Testis (tissue), 5 donors: ENCODE data around the gene RASL11A. TPM values are rescaled to one million over a fixed set of nuclear protein-coding genes. Genes with fewer than 3 reads are reported as not detected.
"Not testable (repeated sequence)": the region's sequence is repeated elsewhere in the genome, so short reads cannot be mapped to it uniquely, and the experiment has no call there.

Experiments used
- DNase-seq: peaks from one replicate; pipeline ENCODE4 v3.0.0-alpha.2; 2019
- H3K27ac ChIP-seq, 2 donors: fragments of 200-600 bp; sonication (generic); one replicate each; pipeline ENCODE4 v1.5.1; 2019
- H3K27me3 ChIP-seq: fragments of 200-600 bp; sonication (generic); one replicate; pipeline ENCODE4 v1.5.1; 2019
- H3K36me3 ChIP-seq: fragments of 200-600 bp; sonication (generic); one replicate; pipeline ENCODE4 v1.5.1; 2017; ENCODE audit warnings: low read depth; ENCODE audit errors: missing control alignments
- H3K4me1 ChIP-seq: fragments of 200-600 bp; sonication (generic); one replicate; pipeline ENCODE4 v1.5.1; 2019
- H3K4me3 ChIP-seq, 2 donors: fragments of 200-600 bp; sonication (generic); one replicate each; pipeline ENCODE4 v1.5.1; 2017 to 2019
- H3K9me3 ChIP-seq: fragments of 200-600 bp; sonication (generic); one replicate; pipeline ENCODE4 v1.5.1; 2017
- CTCF ChIP-seq, 3 experiments: fragments of 450-650 bp in 2 of 3; fragments of 200-600 bp in 1 of 3; sonication (generic) in 1 of 3; IDR thresholded peaks; one replicate each; pipeline ENCODE4 v1.5.1; 2016 to 2019; ENCODE audit warnings: antibody characterized with exemption in 3 of 3, mild to moderate bottlenecking in 2 of 3, moderate library complexity in 1 of 3
- POLR2A ChIP-seq: fragments of 450-650 bp; IDR thresholded peaks from one replicate; pipeline ENCODE4 v1.6.1; 2017; ENCODE audit warnings: antibody characterized with exemption, mild to moderate bottlenecking, moderate library complexity
- WGBS, 2 donors: methylation state at CpG; one replicate each; pipeline ENCODE4 v1.1.5; 2018; 5-methylcytosine and 5-hydroxymethylcytosine counted together
- intact Hi-C: fragments of 100-400 bp; cut with DNase I; formaldehyde crosslinking; loops from one replicate; pipeline ENCODE4 v1.15.1; 2023; ENCODE audit warnings: low total_unique reads
- long read RNA-seq, 2 donors: transcript quantifications; one replicate each; lab custom pipeline, GENCODE V29; 2026
- polyA plus RNA-seq: library from polyadenylated mRNA; stranded (reverse); fragments of 350-450 nt; fragmentation: Illumina TruSeq; extraction: RNeasy Lipid Tissue Mini Kit (QIAGEN cat#74804); gene quantifications from one replicate; pipeline ENCODE4 v1.2.3, GENCODE V29; 2014; ENCODE audit warnings: low read depth, low replicate concordance; ENCODE audit not compliant: insufficient read depth
- total RNA-seq, 2 donors: library from RNA; depleted of rRNA; stranded (reverse); fragments of >200 nt; gene quantifications; one replicate each; pipeline ENCODE4 v1.2.3, GENCODE V29; 2016

RASL11A gene
- total RNA-seq (1 to 10 TPM; 8.2 to 10.0 TPM), polyA plus RNA-seq (11.8 TPM)
- long read RNA-seq, donor 1, partial matches to known transcripts: 0 of 3 reads
- long read RNA-seq, donor 1, other reads (novel, unspliced or antisense): 0 of 3 reads
- long read RNA-seq, donor 2, partial matches to known transcripts: 0 of 2 reads
- long read RNA-seq, donor 2, other reads (novel, unspliced or antisense): 0 of 2 reads

- peak within 1 kb of the TSS; percentile 55 to 91 for H3K27ac ChIP-seq
These were observed at the start of gene RASL11A for GRCh38 chr13:27270594-27271520. TSS of gene RASL11A (plus strand) at chr13:27270830. CDS start at chr13:27270945, 115 bp downstream.

GRCh38 chr13:27222100-27222499 is 48.5 kb upstream of the RASL11A start:
- DNase-seq, H3K36me3 ChIP-seq, H3K4me1 ChIP-seq, H3K4me3 ChIP-seq, H3K27me3 ChIP-seq, intact Hi-C loops, H3K27ac ChIP-seq, H3K9me3 ChIP-seq: not testable (repeated sequence)
- WGBS, 2 donors: 73 to 79% methylated on average over 2 of the region's 2 CpGs

More at GRCh38 chr13:27270594-27271520, at the start of gene RASL11A:
- H3K27me3 ChIP-seq: no peaks in the 10 kb centered on the region
- H3K36me3 ChIP-seq: no peaks in the 10 kb centered on the region
- peak within 1 kb of the TSS; percentile 75 to 78 for H3K4me3 ChIP-seq
- H3K4me1 ChIP-seq: peaks cover 37% of the 10 kb centered on the region
- intact Hi-C loops: no loop called here
- H3K9me3 ChIP-seq: no peaks in the 10 kb centered on the region
- TF ChIP-seq POLR2A (no peak), CTCF (IDR thresholded peaks at IDR 0.05) (peak; percentile 70 to 90 (median 89))
- WGBS, 2 donors: 1 to 2% methylated on average over 19 to 50 of the region's 99 CpGs
- peak; percentile 87 for DNase-seq

GRCh38 chr13:27226991-27227390 is 43.6 kb upstream of the RASL11A start:
- 75 to 91% methylated on average over 2 of the region's 2 CpGs for WGBS, 2 donors
- no peak overlapping the region for H3K4me3 ChIP-seq
- H3K9me3 ChIP-seq: no peaks in the 10 kb centered on the region
- H3K27ac ChIP-seq: no peak overlapping the region
- TF ChIP-seq POLR2A: no peak
- intact Hi-C loops: no loop called here
- no peaks in the 10 kb centered on the region for H3K36me3 ChIP-seq
- no peaks in the 10 kb centered on the region for H3K4me1 ChIP-seq
- H3K27me3 ChIP-seq: no peaks in the 10 kb centered on the region
- no peak for DNase-seq

GRCh38 chr13:27228131-27228530 is 42.5 kb upstream of the RASL11A start:
- no peaks in the 10 kb centered on the region for H3K36me3 ChIP-seq
- H3K4me3 ChIP-seq: no peak overlapping the region
- H3K27ac ChIP-seq: no peak overlapping the region
- H3K27me3 ChIP-seq: no peaks in the 10 kb centered on the region
- DNase-seq: no peak
- intact Hi-C loops: no loop called here
- TF ChIP-seq POLR2A (no peak), CTCF (IDR thresholded peaks at IDR 0.05) (no peak)
- H3K9me3 ChIP-seq: no peaks in the 10 kb centered on the region
- H3K4me1 ChIP-seq: no peaks in the 10 kb centered on the region

GRCh38 chr13:27229642-27230041 is 41.0 kb upstream of the RASL11A start:
- 87 to 93% methylated on average over 3 of the region's 3 CpGs for WGBS, 2 donors
- Histone ChIP-seq H3K27me3 (no peaks in the 10 kb centered on the region), H3K36me3 (no peaks in the 10 kb centered on the region), H3K4me1 (no peaks in the 10 kb centered on the region), H3K4me3 (no peak overlapping the region), H3K9me3 (no peaks in the 10 kb centered on the region), H3K27ac (no peak overlapping the region)
- TF ChIP-seq CTCF (IDR thresholded peaks at IDR 0.05) (no peak), POLR2A (no peak)
- DNase-seq: no peak
- intact Hi-C loops: no loop called here
